ENCODE measurements around the gene LETM1. TPM values are rescaled to one million over a fixed set of nuclear protein-coding genes. Genes with fewer than 3 reads are reported as not detected.

The LETM1 gene
- total RNA-seq, 1 donor from 2014 or later = 46.1 TPM

- Mint-ChIP-seq H3K9me3 (ENCODE audit: low read depth) (no peaks in the 10 kb centered on the region), H3K4me1 (ENCODE audit: low read depth) (peaks cover 41% of the 10 kb centered on the region)
Observed at GRCh38 chr4:1873776-1874175, 17.8 kb upstream of the LETM1 start.

GRCh38 chr4:1873291-1873690, 17.3 kb upstream of the LETM1 start:
- no peak for TF ChIP-seq CTCF (IDR thresholded peaks at IDR 0.05; ENCODE audit: unreplicated experiment)
- no peaks in the 10 kb centered on the region for H3K36me3 Mint-ChIP-seq (ENCODE audit: insufficient read depth)
- no peaks in the 10 kb centered on the region for H3K27me3 Mint-ChIP-seq
- H3K9me3 Mint-ChIP-seq (ENCODE audit: low read depth) = no peaks in the 10 kb centered on the region
- H3K4me3 Mint-ChIP-seq (ENCODE audit: low read depth) = peak overlapping the region; percentile 79
- peaks cover 37% of the 10 kb centered on the region for H3K4me1 Mint-ChIP-seq (ENCODE audit: low read depth)
- H3K27ac Mint-ChIP-seq = peak overlapping the region; percentile 93
- no peak for DNase-seq (ENCODE audit: low spot score, unreplicated experiment)

More at GRCh38 chr4:1873776-1874175, 17.8 kb upstream of the LETM1 start:
- TF ChIP-seq CTCF (IDR thresholded peaks at IDR 0.05; ENCODE audit: unreplicated experiment) = no peak
- no peaks in the 10 kb centered on the region for H3K36me3 Mint-ChIP-seq (ENCODE audit: insufficient read depth)
- peak overlapping the region; percentile 79 for H3K4me3 Mint-ChIP-seq (ENCODE audit: low read depth)
- H3K27me3 Mint-ChIP-seq = no peaks in the 10 kb centered on the region
- no peak for DNase-seq (ENCODE audit: low spot score, unreplicated experiment)
- peak overlapping the region; percentile 86 for H3K27ac Mint-ChIP-seq

GRCh38 chr4:1872870-1873269, 16.9 kb upstream of the LETM1 start:
- no peak for TF ChIP-seq CTCF (IDR thresholded peaks at IDR 0.05; ENCODE audit: unreplicated experiment)
- Mint-ChIP-seq H3K36me3 (ENCODE audit: insufficient read depth) (no peaks in the 10 kb centered on the region), H3K27me3 (no peaks in the 10 kb centered on the region), H3K4me3 (ENCODE audit: low read depth) (peak overlapping the region; percentile 79), H3K27ac (peak overlapping the region; percentile 93), H3K4me1 (ENCODE audit: low read depth) (peaks cover 37% of the 10 kb centered on the region), H3K9me3 (ENCODE audit: low read depth) (no peaks in the 10 kb centered on the region)
- no peak for DNase-seq (ENCODE audit: low spot score, unreplicated experiment)

GRCh38 chr4:1871471-1872021, 15.6 kb upstream of the LETM1 start:
- peak overlapping the region; percentile 55 for H3K4me3 Mint-ChIP-seq (ENCODE audit: low read depth)
- TF ChIP-seq CTCF (IDR thresholded peaks at IDR 0.05; ENCODE audit: unreplicated experiment) = no peak
- H3K27me3 Mint-ChIP-seq = no peaks in the 10 kb centered on the region
- no peaks in the 10 kb centered on the region for H3K9me3 Mint-ChIP-seq (ENCODE audit: low read depth)
- peak; percentile 39 for DNase-seq (ENCODE audit: low spot score, unreplicated experiment)
- no peaks in the 10 kb centered on the region for H3K36me3 Mint-ChIP-seq (ENCODE audit: insufficient read depth)
- H3K27ac Mint-ChIP-seq = no peak overlapping the region
- H3K4me1 Mint-ChIP-seq (ENCODE audit: low read depth) = peaks cover 30% of the 10 kb centered on the region

GRCh38 chr4:1870578-1871443, 14.9 kb upstream of the LETM1 start, which contains the start of gene NSD2:
NSD2 (plus strand) TSS chr4:1871393; CDS start chr4:1900655, 29,262 bp downstream.
- H3K27me3 Mint-ChIP-seq = no peaks in the 10 kb centered on the region
- no peak for TF ChIP-seq CTCF (IDR thresholded peaks at IDR 0.05; ENCODE audit: unreplicated experiment)
- H3K36me3 Mint-ChIP-seq (ENCODE audit: insufficient read depth) = no peaks in the 10 kb centered on the region
- peak within 1 kb of the TSS; percentile 96 for H3K27ac Mint-ChIP-seq
- H3K9me3 Mint-ChIP-seq (ENCODE audit: low read depth) = no peaks in the 10 kb centered on the region
- DNase-seq (ENCODE audit: low spot score, unreplicated experiment) = peak; percentile 87
- peak within 1 kb of the TSS; percentile 79 for H3K4me3 Mint-ChIP-seq (ENCODE audit: low read depth)
- peaks cover 30% of the 10 kb centered on the region for H3K4me1 Mint-ChIP-seq (ENCODE audit: low read depth)

All from progenitor cell of endocrine pancreas (in vitro differentiated cells).